ENCODE data around the gene TNFRSF12A.

- TF ChIP-seq EZH2 (IDR thresholded peaks at IDR 0.05; ENCODE audit: low read length) (no peak), CTCF (optimal IDR thresholded peaks at IDR 0.05 in 1 of 3, IDR thresholded peaks at IDR 0.05 in 1 of 3, conservative IDR thresholded peaks at IDR 0.05 in 1 of 3; ENCODE audit: extremely low read depth in 1 of 3, insufficient read depth in 2 of 3, low read length in 3 of 3) (no peak)
These were observed 30.3 kb downstream of the TNFRSF12A start for GRCh38 chr16:3050487-3050886.
